ENCODE results near the gene OR56A5.

DNA sequence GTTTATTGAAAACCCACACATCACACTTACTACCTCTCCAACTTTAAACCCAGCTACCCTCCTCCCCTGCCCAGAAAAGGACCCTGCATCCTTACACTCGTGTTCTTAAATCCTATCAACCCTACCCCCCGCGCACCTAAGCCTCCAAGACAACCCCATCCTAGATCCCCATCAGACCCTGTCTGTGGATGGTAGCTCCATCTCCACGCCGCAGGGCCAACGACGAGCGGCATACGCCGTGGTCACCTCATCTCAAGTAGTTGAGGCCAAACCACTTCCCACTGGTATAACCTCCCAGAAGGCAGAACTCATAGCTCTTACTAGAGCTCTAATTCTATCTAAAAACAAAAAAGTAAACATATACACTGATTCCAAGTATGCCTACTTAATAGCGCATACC is 35.6 kb downstream of the OR56A5 start:
- TF ChIP-seq EZH2 (optimal IDR thresholded peaks at IDR 0.05; ENCODE audit: low read depth, low read length) (no peak), EZH2phosphoT487 (IDR thresholded peaks at IDR 0.05; ENCODE audit: low read length) (no peak)
- TF ChIP-seq, protein P1, sequence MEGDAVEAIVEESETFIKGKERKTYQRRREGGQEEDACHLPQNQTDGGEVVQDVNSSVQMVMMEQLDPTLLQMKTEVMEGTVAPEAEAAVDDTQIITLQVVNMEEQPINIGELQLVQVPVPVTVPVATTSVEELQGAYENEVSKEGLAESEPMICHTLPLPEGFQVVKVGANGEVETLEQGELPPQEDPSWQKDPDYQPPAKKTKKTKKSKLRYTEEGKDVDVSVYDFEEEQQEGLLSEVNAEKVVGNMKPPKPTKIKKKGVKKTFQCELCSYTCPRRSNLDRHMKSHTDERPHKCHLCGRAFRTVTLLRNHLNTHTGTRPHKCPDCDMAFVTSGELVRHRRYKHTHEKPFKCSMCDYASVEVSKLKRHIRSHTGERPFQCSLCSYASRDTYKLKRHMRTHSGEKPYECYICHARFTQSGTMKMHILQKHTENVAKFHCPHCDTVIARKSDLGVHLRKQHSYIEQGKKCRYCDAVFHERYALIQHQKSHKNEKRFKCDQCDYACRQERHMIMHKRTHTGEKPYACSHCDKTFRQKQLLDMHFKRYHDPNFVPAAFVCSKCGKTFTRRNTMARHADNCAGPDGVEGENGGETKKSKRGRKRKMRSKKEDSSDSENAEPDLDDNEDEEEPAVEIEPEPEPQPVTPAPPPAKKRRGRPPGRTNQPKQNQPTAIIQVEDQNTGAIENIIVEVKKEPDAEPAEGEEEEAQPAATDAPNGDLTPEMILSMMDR (IDR thresholded peaks at IDR 0.05; ENCODE audit: low read length): no peak

Data from MM.1S (cell line).